ENCODE results near the gene TRIP10.
"Not testable (repeated sequence)": the region's sequence is repeated elsewhere in the genome, so short reads cannot be mapped to it uniquely, and the experiment has no call there.

Gene TRIP10

DNA sequence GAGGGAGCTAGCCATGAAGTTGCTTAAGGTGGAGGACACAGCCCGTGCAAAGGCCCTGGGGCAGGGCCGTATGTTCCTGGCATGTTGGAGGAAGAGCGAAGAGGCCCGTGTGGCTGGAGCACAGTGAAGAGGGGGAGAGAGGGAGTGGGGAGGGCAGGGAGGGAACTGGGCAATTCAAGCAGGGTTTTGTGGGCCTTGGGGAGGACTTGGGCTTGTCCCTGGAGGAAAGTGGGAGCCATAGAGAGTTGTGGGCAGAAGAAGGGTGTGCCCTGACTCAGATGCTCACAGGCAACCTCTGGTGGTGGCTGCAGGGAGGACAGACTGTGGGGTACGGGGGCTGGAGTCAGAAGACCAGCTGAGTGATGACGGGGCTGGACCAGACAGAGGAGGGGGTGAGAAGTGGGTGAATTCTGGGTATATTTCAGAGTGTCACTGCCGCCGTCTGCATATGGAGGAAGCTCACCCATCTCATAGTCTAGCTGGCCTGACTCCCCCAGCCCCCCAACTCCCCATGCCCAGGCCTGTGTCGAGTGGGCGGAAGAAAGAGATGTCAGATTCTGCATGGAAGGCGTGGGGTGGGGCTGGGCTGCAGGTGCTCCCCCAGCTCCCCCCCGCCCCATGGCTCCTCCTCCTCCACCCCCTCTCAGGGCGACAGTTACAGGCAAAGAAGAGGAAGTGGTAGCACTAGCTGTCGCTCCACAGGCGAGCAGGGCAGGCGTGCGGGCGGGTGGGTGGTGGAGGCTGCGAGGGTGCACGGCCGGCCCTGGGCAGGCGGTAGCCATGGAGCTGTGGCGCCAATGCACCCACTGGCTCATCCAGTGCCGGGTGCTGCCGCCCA is 32.8 kb downstream of the TRIP10 start, which contains the start of gene VAV1:
VAV1 (plus strand) TSS at position 681 of the 838 bp plus-strand sequence; CDS start at position 781, 100 bp downstream.
- Histone ChIP-seq H3K27ac (ENCODE audit: low read depth, low read length, severe bottlenecking) (no peak within 1 kb of the TSS), H3K4me1 (ENCODE audit: control insufficient read depth, insufficient read depth, low read length, poor library complexity, severe bottlenecking) (no peaks in the 10 kb centered on the region), H3K4me3 (ENCODE audit: extremely low read depth, insufficient read depth, low read length, poor library complexity, severe bottlenecking) (no peak within 1 kb of the TSS), H3K9me3 (ENCODE audit: control insufficient read depth, low read length) (peaks cover 3% of the 10 kb centered on the region), H3K36me3 (ENCODE audit: control insufficient read depth, insufficient read depth, low read length) (no peaks in the 10 kb centered on the region)
- 93 to 97% methylated on average over 7 to 16 of the region's 25 CpGs for WGBS, 2 experiments (ENCODE audit: insufficient coverage in 2 of 2)

DNA sequence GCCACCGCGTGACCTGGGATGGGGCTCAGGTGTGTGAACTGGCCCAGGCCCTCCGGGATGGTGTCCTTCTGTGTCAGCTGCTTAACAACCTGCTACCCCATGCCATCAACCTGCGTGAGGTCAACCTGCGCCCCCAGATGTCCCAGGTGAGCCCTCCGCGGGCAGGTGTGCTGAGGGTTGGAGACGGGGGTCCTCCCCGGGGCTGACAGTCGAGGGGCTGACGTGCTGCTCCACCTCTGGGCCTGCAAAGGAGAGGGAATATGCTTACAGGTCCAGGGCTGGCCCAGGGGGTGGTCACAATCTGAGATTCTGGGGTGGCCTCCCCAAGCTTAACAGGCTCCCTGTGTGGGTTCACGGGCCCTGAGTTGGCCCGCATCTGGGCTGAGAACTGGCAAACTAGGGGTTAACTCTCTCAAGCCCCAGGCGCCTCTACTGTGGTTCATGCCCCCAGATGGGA is 33.4 kb downstream of the TRIP10 start:
- H3K4me3 ChIP-seq (ENCODE audit: extremely low read depth, insufficient read depth, low read length, poor library complexity, severe bottlenecking): no peak overlapping the region
- 85 to 91% methylated on average over 13 of the region's 14 CpGs for WGBS, 2 experiments (ENCODE audit: insufficient coverage in 2 of 2)
- H3K9me3 ChIP-seq (ENCODE audit: control insufficient read depth, low read length): peaks cover 3% of the 10 kb centered on the region

DNA sequence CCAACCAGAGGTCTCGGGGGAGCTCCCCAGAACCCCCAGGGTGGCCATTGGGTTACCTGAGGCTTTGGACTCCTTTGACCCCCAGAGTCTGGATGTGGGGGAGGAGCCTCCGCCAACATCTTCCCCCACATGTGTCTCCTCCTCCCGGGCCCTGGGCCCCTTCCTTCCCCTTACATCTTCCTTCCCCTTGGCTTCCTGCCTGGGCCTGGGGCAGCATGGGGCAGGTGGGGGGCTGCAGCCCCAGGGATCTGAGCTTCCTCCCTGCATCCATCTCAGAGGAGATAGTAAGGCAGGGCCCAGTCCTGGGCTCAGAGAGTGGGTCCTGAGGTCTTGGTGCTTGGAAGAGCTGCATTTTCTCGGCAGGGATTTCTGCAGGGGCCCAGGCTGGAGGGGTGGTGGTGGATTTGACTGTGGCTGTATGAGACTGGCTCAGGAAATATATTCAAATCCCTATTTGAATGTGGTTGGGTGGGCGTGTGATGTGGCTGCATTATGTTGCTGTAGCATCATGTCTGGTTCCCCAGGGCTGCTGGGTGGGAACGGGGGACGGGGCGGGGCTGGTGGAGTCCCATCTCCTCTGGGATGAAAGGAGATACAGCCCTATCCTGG is 33.9 kb downstream of the TRIP10 start:
- Histone ChIP-seq H3K4me3 (ENCODE audit: extremely low read depth, insufficient read depth, low read length, poor library complexity, severe bottlenecking) (no peak overlapping the region), H3K36me3 (ENCODE audit: control insufficient read depth, insufficient read depth, low read length) (no peaks in the 10 kb centered on the region), H3K9me3 (ENCODE audit: control insufficient read depth, low read length) (peaks cover 3% of the 10 kb centered on the region), H3K27ac (ENCODE audit: low read depth, low read length, severe bottlenecking) (no peak overlapping the region), H3K4me1 (ENCODE audit: control insufficient read depth, insufficient read depth, low read length, poor library complexity, severe bottlenecking) (no peaks in the 10 kb centered on the region)
- 69 to 83% methylated on average over 3 to 6 of the region's 8 CpGs for WGBS, 2 experiments (ENCODE audit: insufficient coverage in 2 of 2)

More for the DNA sequence above, 33.4 kb downstream of the TRIP10 start:
- H3K4me1 ChIP-seq (ENCODE audit: control insufficient read depth, insufficient read depth, low read length, poor library complexity, severe bottlenecking): no peaks in the 10 kb centered on the region
- no peak overlapping the region for H3K27ac ChIP-seq (ENCODE audit: low read depth, low read length, severe bottlenecking)
- no peaks in the 10 kb centered on the region for H3K36me3 ChIP-seq (ENCODE audit: control insufficient read depth, insufficient read depth, low read length)

DNA sequence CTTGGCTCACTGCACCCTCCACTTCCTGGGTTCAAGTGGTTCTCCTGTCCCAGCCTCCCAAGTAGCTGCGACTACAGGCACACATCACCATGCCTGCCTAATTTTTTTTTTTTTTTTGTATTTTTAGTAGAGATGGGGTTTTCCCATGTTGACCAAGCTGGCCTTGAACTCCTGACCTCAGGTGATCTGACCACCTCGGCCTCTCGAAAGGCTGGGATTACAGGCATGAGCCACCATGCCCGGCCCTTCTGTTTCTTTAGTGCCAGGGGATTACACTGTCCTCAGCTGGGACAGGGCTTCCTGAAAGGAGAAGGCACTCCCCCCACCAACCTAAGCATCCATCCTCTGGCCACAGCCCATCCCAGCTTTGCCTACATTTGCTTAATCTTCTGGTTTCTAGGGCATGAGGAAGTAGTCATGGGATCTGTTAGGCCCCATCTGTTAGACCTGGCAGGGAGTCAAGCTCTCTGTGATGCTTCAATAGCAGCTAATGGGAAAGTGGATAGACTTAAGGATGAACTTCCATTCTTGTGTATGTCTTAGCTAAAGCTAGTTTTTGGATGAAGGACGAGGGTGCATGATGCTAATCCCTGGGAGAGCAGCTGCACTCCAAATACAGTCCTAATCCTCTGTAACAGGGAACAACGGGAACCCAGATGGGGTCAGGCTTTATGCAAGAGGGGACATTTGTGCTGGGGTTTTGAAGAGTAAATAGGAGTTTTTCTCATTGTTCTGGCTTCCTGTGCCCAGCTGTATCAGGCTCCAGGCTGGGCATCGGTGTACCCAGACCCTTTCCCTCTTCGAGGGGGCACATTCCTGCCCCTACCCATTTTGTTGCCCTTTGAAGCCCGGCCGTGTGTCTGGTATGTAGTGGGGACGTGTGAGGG is 35.6 kb downstream of the TRIP10 start:
- Histone ChIP-seq H3K4me3 (ENCODE audit: extremely low read depth, insufficient read depth, low read length, poor library complexity, severe bottlenecking) (no peak overlapping the region), H3K27ac (ENCODE audit: low read depth, low read length, severe bottlenecking) (no peak overlapping the region), H3K4me1 (ENCODE audit: control insufficient read depth, insufficient read depth, low read length, poor library complexity, severe bottlenecking) (no peaks in the 10 kb centered on the region), H3K36me3 (ENCODE audit: control insufficient read depth, insufficient read depth, low read length) (no peaks in the 10 kb centered on the region), H3K9me3 (ENCODE audit: control insufficient read depth, low read length) (peaks cover 3% of the 10 kb centered on the region)
- WGBS, 2 experiments (ENCODE audit: insufficient coverage in 2 of 2): 74 to 76% methylated on average over 4 to 8 of the region's 11 CpGs

DNA sequence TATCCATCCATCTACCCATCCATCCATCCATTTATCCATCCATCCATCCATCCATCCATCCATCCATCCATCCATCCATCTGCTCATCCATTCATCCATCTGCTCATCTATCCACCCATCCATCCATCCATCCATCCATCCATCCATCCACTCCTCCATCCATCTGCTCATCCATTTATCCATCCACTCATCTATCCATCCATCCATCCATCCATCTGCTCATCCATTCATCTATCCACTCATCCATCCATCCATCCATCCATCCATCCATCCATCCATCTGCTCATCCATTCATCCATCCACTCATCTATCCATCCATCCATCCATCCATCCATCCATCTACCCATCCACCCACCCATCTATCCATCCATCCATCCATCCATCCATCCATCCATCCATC is 36.6 kb downstream of the TRIP10 start:
- H3K4me1 ChIP-seq (ENCODE audit: control insufficient read depth, insufficient read depth, low read length, poor library complexity, severe bottlenecking); H3K9me3 ChIP-seq (ENCODE audit: control insufficient read depth, low read length); H3K27ac ChIP-seq (ENCODE audit: low read depth, low read length, severe bottlenecking); H3K36me3 ChIP-seq (ENCODE audit: control insufficient read depth, insufficient read depth, low read length); H3K4me3 ChIP-seq (ENCODE audit: extremely low read depth, insufficient read depth, low read length, poor library complexity, severe bottlenecking): not testable (repeated sequence)

DNA sequence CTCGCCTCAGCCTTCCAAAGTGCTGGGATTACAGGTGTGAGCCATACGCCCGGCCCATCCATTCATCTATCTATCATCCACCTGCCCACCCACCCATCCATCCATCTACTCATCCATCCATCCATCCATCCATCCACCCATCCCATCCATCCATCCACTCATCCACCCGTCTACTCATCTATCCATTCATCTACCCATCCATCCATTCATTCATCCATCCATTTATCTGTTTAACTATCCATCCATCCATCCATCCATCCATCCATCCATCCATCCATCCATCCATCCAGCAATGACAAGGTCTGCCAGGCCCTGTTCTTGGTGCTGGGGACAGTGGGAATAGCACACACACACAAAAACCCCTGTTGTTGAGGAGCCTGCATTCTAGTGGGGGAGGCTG is 37.5 kb downstream of the TRIP10 start:
- H3K4me3 ChIP-seq (ENCODE audit: extremely low read depth, insufficient read depth, low read length, poor library complexity, severe bottlenecking): no peak overlapping the region
- no peak overlapping the region for H3K27ac ChIP-seq (ENCODE audit: low read depth, low read length, severe bottlenecking)
- H3K4me1 ChIP-seq (ENCODE audit: control insufficient read depth, insufficient read depth, low read length, poor library complexity, severe bottlenecking): no peaks in the 10 kb centered on the region
- peaks cover 3% of the 10 kb centered on the region for H3K9me3 ChIP-seq (ENCODE audit: control insufficient read depth, low read length)
- H3K36me3 ChIP-seq (ENCODE audit: control insufficient read depth, insufficient read depth, low read length): no peaks in the 10 kb centered on the region
- 76 to 80% methylated on average over 3 to 4 of the region's 4 CpGs for WGBS, 2 experiments (ENCODE audit: insufficient coverage in 2 of 2)

DNA sequence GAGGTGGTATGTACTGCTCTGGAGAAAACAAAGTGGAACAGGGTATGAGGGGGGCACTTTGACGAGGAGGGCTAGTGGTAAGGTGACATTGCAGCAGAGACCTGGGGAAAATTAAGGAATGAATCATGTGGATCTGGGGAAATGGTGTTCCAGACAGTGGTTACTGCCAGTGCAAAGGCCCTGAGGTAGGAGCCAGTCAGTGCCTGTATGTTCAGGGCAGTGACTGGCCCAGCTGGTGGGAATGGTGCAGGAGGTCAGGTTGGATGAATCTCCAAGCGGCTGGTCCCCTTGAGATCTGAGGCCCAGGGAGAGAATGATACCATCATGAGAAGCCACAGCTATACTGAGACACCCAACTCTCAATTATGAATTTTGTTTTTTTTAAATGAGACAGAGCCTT is 38.0 kb downstream of the TRIP10 start:
- Histone ChIP-seq H3K4me3 (ENCODE audit: extremely low read depth, insufficient read depth, low read length, poor library complexity, severe bottlenecking) (no peak overlapping the region), H3K4me1 (ENCODE audit: control insufficient read depth, insufficient read depth, low read length, poor library complexity, severe bottlenecking) (no peaks in the 10 kb centered on the region), H3K9me3 (ENCODE audit: control insufficient read depth, low read length) (peaks cover 3% of the 10 kb centered on the region), H3K36me3 (ENCODE audit: control insufficient read depth, insufficient read depth, low read length) (no peaks in the 10 kb centered on the region), H3K27ac (ENCODE audit: low read depth, low read length, severe bottlenecking) (no peak overlapping the region)
- WGBS, 2 experiments (ENCODE audit: insufficient coverage in 2 of 2): 64 to 68% methylated on average over 1 to 2 of the region's 2 CpGs

DNA sequence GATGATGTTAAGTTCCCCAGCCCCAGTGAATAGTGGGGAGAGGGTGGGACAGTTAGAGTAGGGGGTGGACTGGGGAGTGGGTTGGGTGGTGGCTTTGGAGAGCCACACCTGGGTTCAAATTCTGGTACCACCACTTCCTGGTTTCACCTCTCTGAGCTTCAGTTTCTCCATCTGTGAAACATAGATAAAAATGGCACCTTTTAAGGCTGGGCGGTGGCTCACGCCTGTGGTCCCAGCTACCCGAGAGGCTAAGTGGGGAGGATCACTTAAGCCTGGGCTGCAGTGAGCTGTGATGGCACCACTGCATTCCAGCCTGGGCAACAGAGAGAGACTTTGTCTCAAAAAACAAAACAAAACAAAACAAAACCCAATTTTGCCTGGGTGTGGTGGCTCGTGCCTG is 38.9 kb downstream of the TRIP10 start:
- Histone ChIP-seq H3K4me3 (ENCODE audit: extremely low read depth, insufficient read depth, low read length, poor library complexity, severe bottlenecking) (no peak overlapping the region), H3K27ac (ENCODE audit: low read depth, low read length, severe bottlenecking) (no peak overlapping the region), H3K36me3 (ENCODE audit: control insufficient read depth, insufficient read depth, low read length) (no peaks in the 10 kb centered on the region), H3K9me3 (ENCODE audit: control insufficient read depth, low read length) (peaks cover 3% of the 10 kb centered on the region), H3K4me1 (ENCODE audit: control insufficient read depth, insufficient read depth, low read length, poor library complexity, severe bottlenecking) (no peaks in the 10 kb centered on the region)
- WGBS, 2 experiments (ENCODE audit: insufficient coverage in 2 of 2): 80 to 83% methylated on average over 2 to 3 of the region's 4 CpGs

DNA sequence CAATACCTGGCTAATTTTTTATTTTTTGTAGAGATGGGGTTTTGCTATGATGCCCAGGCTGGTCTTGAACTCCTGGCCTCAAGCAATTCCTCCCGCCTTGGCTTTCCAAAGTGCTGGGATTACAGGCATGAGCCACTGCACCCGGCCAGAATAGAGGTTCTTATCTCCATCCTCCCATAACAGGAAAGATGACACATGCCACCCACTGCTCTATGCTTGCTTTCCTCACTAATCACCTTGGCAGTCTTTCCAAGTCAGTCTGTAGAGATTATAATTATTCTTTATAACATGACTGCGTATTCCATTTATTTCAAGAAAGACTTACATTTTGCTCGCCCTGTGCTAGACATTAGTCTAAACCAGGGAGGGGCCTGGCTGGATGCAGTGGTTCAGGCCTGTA is 39.7 kb downstream of the TRIP10 start:
- H3K9me3 ChIP-seq (ENCODE audit: control insufficient read depth, low read length): peaks cover 3% of the 10 kb centered on the region
- H3K4me1 ChIP-seq (ENCODE audit: control insufficient read depth, insufficient read depth, low read length, poor library complexity, severe bottlenecking): no peaks in the 10 kb centered on the region
- no peaks in the 10 kb centered on the region for H3K36me3 ChIP-seq (ENCODE audit: control insufficient read depth, insufficient read depth, low read length)
- no peak overlapping the region for H3K4me3 ChIP-seq (ENCODE audit: extremely low read depth, insufficient read depth, low read length, poor library complexity, severe bottlenecking)
- H3K27ac ChIP-seq (ENCODE audit: low read depth, low read length, severe bottlenecking): no peak overlapping the region
- WGBS, 2 experiments (ENCODE audit: insufficient coverage in 2 of 2): 74 to 83% methylated on average over 3 of the region's 4 CpGs

DNA sequence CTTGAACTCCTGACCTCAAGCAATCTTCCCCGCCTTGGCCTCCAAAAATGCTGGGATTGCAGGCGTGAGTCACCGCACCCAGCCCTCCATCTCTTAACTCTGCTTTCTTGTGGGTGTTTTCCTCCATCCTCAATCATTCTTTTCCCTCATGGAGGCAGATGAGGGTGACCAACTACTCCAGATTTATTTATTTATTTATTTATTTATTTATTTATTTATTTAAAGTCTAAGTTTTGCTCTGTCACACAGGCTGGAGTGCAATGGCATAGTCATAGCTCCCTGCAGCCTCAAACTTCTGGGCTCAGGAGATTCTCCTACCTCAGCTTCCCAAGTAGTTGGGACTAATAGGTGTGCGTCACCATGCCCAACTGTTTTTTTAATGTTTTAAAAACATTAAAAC is 47.9 kb downstream of the TRIP10 start:
- Histone ChIP-seq H3K36me3 (ENCODE audit: control insufficient read depth, insufficient read depth, low read length) (no peaks in the 10 kb centered on the region), H3K4me1 (ENCODE audit: control insufficient read depth, insufficient read depth, low read length, poor library complexity, severe bottlenecking) (no peaks in the 10 kb centered on the region), H3K4me3 (ENCODE audit: extremely low read depth, insufficient read depth, low read length, poor library complexity, severe bottlenecking) (no peak overlapping the region), H3K27ac (ENCODE audit: low read depth, low read length, severe bottlenecking) (no peak overlapping the region), H3K9me3 (ENCODE audit: control insufficient read depth, low read length) (peaks cover 19% of the 10 kb centered on the region)
- WGBS, 2 experiments (ENCODE audit: insufficient coverage in 2 of 2): 86 to 100% methylated on average over 3 of the region's 4 CpGs
